IMR-90 (cell line): Measurements from ENCODE around the gene ADGRD1. TPM values are rescaled to one million over a fixed set of nuclear protein-coding genes. Genes with fewer than 3 reads are reported as not detected.

Experiments
- ATAC-seq: fragments of 200-7000 bp; cut with Tn5 transposase; 2 replicates; pipeline ENCODE4 v1.9.1; 2020; ENCODE audit warnings: low read depth, mild to moderate bottlenecking, moderate library complexity
- BruUV-seq: library from RNA; stranded (reverse); fragments of 400-500 nt; replicated peaks from 2 replicates; lab custom pipeline; 2021; lab: Mats Ljungman, UMichigan
- CTCF ChIA-PET: fragments of 300-600 bp; formaldehyde crosslinking; extraction: SDS; loops from one replicate; lab custom pipeline; 2021; ENCODE audit warnings: antibody characterized with exemption; lab: Yijun Ruan, JAX
- POLR2A ChIA-PET: fragments of 300-600 bp; sonication (Branson Sonifier 250); formaldehyde crosslinking; loops from one replicate; lab custom pipeline; 2022; ENCODE audit warnings: antibody characterized with exemption; ENCODE audit not compliant: unreplicated experiment; lab: Charles Lee
- DNase-seq: peaks from one replicate; pipeline ENCODE4 v3.0.0; 2013
- H2AFZ ChIP-seq: replicated peaks from 2 replicates; pipeline ENCODE3; 2013; ENCODE audit warnings: low read length, mild to moderate bottlenecking; ENCODE audit not compliant: poor library complexity
- H2AK5ac ChIP-seq: 2 replicates; pipeline ENCODE4 v1.6.1; 2013; ENCODE audit warnings: low read depth, low read length, inconsistent platforms
- H2AK9ac ChIP-seq: replicated peaks from 2 replicates; pipeline ENCODE3; 2013; ENCODE audit warnings: mild to moderate bottlenecking, low read depth, low read length, moderate library complexity; ENCODE audit not compliant: poor library complexity
- H2BK120ac ChIP-seq: 2 replicates; pipeline ENCODE4 v1.6.1; 2013; ENCODE audit warnings: low read depth, low read length, inconsistent platforms
- H2BK15ac ChIP-seq: 3 replicates; pipeline ENCODE4 v1.6.1; 2013; ENCODE audit warnings: low read depth, low read length, inconsistent platforms
- H2BK20ac ChIP-seq: 2 replicates; pipeline ENCODE4 v1.6.1; 2013; ENCODE audit warnings: low read depth, mild to moderate bottlenecking, inconsistent platforms, low read length, moderate library complexity
- H2BK5ac ChIP-seq: 2 replicates; pipeline ENCODE4 v1.6.1; 2013; ENCODE audit warnings: mild to moderate bottlenecking, low read depth, low read length, inconsistent platforms; ENCODE audit not compliant: poor library complexity, severe bottlenecking
- H3K14ac ChIP-seq: replicated peaks from 2 replicates; pipeline ENCODE4 v1.6.1; 2013; ENCODE audit warnings: low read depth, low read length, inconsistent platforms
- H3K18ac ChIP-seq: 2 replicates; pipeline ENCODE4 v1.6.1; 2013; ENCODE audit warnings: low read depth, low read length, control low read depth
- H3K23ac ChIP-seq: 2 replicates; pipeline ENCODE4 v1.6.1; 2013; ENCODE audit warnings: low read depth, low read length, inconsistent platforms
- H3K27ac ChIP-seq: 2 replicates; pipeline ENCODE4 v1.5.1; 2013; ENCODE audit warnings: mild to moderate bottlenecking, control low read depth, low read length; ENCODE audit not compliant: insufficient read depth
- H3K27me3 ChIP-seq: 2 replicates; pipeline ENCODE4 v1.6.1; 2013; ENCODE audit warnings: low read length; ENCODE audit not compliant: control insufficient read depth, insufficient read depth
- H3K36me3 ChIP-seq: 2 replicates; pipeline ENCODE4 v1.6.1; 2013; ENCODE audit warnings: low read length, mixed read lengths; ENCODE audit not compliant: control insufficient read depth, insufficient read depth
- H3K4ac ChIP-seq: 2 replicates; pipeline ENCODE4 v1.6.1; 2013; ENCODE audit warnings: low read depth, low read length, inconsistent platforms
- H3K4me1 ChIP-seq: 2 replicates; pipeline ENCODE4 v1.6.1; 2013; ENCODE audit warnings: low read length, mixed read lengths; ENCODE audit not compliant: control insufficient read depth, insufficient read depth
- H3K4me2 ChIP-seq: 2 replicates; pipeline ENCODE4 v1.6.1; 2013; ENCODE audit warnings: low read depth, mild to moderate bottlenecking, control low read depth, low read length, moderate library complexity
- H3K4me3 ChIP-seq: 2 replicates; pipeline ENCODE4 v1.5.1; 2013; ENCODE audit warnings: low read depth, mild to moderate bottlenecking, control low read depth, low read length, moderate library complexity; ENCODE audit not compliant: insufficient read depth
- H3K56ac ChIP-seq: 2 replicates; pipeline ENCODE4 v1.6.1; 2013; ENCODE audit warnings: low read length, inconsistent platforms; ENCODE audit not compliant: insufficient read depth; ENCODE audit errors: extremely low read depth
- H3K79me1 ChIP-seq, 2 experiments: 2 replicates each; pipeline ENCODE4 v1.6.1; 2013; ENCODE audit warnings: low read length in 2 of 2, inconsistent platforms in 1 of 2, low read depth in 1 of 2
- H3K9ac ChIP-seq: 2 replicates; pipeline ENCODE4 v1.6.1; 2013; ENCODE audit warnings: low read depth, low read length, control low read depth
- H3K9me1 ChIP-seq: 2 replicates; pipeline ENCODE4 v1.6.1; 2013; ENCODE audit warnings: low read length, inconsistent platforms; ENCODE audit not compliant: insufficient read depth
- H3K9me3 ChIP-seq: 2 replicates; pipeline ENCODE4 v1.6.1; 2013; ENCODE audit warnings: low read length; ENCODE audit not compliant: control insufficient read depth, insufficient read depth
- H4K20me1 ChIP-seq: 2 replicates; pipeline ENCODE4 v1.6.1; 2013; ENCODE audit warnings: low read length, inconsistent platforms; ENCODE audit not compliant: insufficient read depth
- H4K5ac ChIP-seq: 2 replicates; pipeline ENCODE4 v1.6.1; 2013; ENCODE audit warnings: mild to moderate bottlenecking, low read depth, low read length, control low read depth
- H4K8ac ChIP-seq, 2 experiments: 2 replicates each; pipeline ENCODE4 v1.6.1; 2013; ENCODE audit warnings: low read depth in 2 of 2, low read length in 2 of 2, control low read depth in 1 of 2, inconsistent platforms in 1 of 2
- H4K91ac ChIP-seq: 2 replicates; pipeline ENCODE4 v1.6.1; 2013; ENCODE audit warnings: low read depth, low read length, inconsistent platforms; ENCODE audit not compliant: insufficient read depth
- CEBPB ChIP-seq: IDR thresholded peaks from 2 replicates; pipeline ENCODE4 v1.6.1; 2012; ENCODE audit warnings: low read depth, low read length, improper control_type of control experiment
- FOS ChIP-seq: fragments of 150-350 bp; IDR thresholded peaks from 2 replicates; pipeline ENCODE4 v1.6.1; 2016; ENCODE audit warnings: low read depth, low read length
- MAFK ChIP-seq: IDR thresholded peaks from 2 replicates; pipeline ENCODE4 v1.6.1; 2012; ENCODE audit warnings: low read depth, low read length, improper control_type of control experiment
- NFE2L2 ChIP-seq: fragments of 150-350 bp; IDR thresholded peaks from 2 replicates; pipeline ENCODE4 v1.6.1; 2016; ENCODE audit warnings: low read depth, mild to moderate bottlenecking, low read length
- POLR2A ChIP-seq: IDR thresholded peaks from 2 replicates; pipeline ENCODE4 v1.6.1; 2012; ENCODE audit warnings: mild to moderate bottlenecking, low read depth, low read length
- WGBS, 2 experiments: methylation state at CpG; one replicate each; pipeline versions ENCODE4 v1.1.5 to v1.1.7; 2013; ENCODE audit warnings: missing lambda C conversion rate in 2 of 2; ENCODE audit not compliant: insufficient read length in 1 of 2; ENCODE audit errors: extremely low coverage in 2 of 2; 5-methylcytosine and 5-hydroxymethylcytosine counted together
- dilution Hi-C: fragments of 300-500 bp; cut with HindIII; formaldehyde crosslinking; loops from one replicate; pipeline ENCODE4 v1.14.3; 2018; ENCODE audit warnings: low sequenced_read_pairs; ENCODE audit not compliant: unreplicated experiment
- in situ Hi-C: fragments of 300-500 bp; cut with MboI; formaldehyde crosslinking; loops from 3 replicates; pipeline ENCODE4 v1.14.3; 2019; ENCODE audit warnings: low sequenced_read_pairs, inconsistent platforms, mixed read lengths
- intact Hi-C: fragments of 100-400 bp; cut with micrococcal nuclease; formaldehyde crosslinking; loops from 2 replicates; pipeline ENCODE4 v1.10.0; 2022
- polyA plus RNA-seq, 3 experiments: library from polyadenylated mRNA; depleted of rRNA; stranded (reverse); fragments of >200 nt; gene quantifications; 2 replicates each; pipeline ENCODE4 v1.2.3, GENCODE V29; 2012; ENCODE audit warnings: low replicate concordance in 1 of 3
- total RNA-seq: library from RNA; depleted of rRNA; stranded (reverse); fragments of >200 nt; gene quantifications from 2 replicates; pipeline ENCODE4 v1.2.3, GENCODE V29; 2012
- TF ChIP-seq, protein P1 (sequence below): fragments of 150-350 bp; IDR thresholded peaks from 2 replicates; pipeline ENCODE4 v1.6.1; 2016; ENCODE audit warnings: low read depth, mild to moderate bottlenecking, low read length, moderate library complexity, borderline replicate concordance

ADGRD1 gene
- total and polyA plus RNA-seq, 2 of the 4 experiments (the other 2 are of a cell fraction), result not detected

DNA sequence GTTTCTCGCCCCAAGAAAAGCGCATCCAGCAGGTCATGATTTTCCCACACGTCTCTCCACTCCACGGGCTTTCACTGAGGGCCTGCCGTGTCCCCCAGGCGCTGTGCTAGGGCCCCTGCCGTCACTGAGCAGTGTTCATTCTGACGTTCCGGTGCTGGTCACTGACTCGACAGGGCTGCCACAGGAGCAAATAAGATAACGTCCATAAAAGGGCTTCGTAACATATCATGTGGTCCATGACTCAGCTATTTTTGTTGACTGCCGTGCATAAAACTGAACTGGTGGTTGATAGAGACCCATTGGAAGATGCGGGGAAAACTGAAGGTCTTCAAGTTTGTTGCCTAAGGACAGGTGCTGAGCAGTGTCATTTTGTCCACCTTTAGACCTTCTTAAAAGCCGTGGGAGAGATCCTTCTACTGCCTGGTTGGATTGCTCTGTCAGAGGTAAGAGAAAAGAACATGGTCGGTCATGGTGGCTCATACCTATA is 46.3 kb downstream of the ADGRD1 start:
- H3K9ac ChIP-seq, result no peak overlapping the region
- H2BK15ac ChIP-seq, result no peak overlapping the region
- no peak overlapping the region for H2AK9ac ChIP-seq
- intact Hi-C loops, result no loop called here
- no peak overlapping the region for H3K4me2 ChIP-seq
- H2AK5ac ChIP-seq, result no peak overlapping the region
- no peak for ATAC-seq
- no peak overlapping the region for H3K4me3 ChIP-seq
- H4K91ac ChIP-seq, result no peak overlapping the region
- H3K79me1 ChIP-seq, result no peaks in the 10 kb centered on the region
- CTCF ChIA-PET, result no interaction called here
- no peak overlapping the region for H4K8ac ChIP-seq
- no peaks in the 10 kb centered on the region for H3K9me1 ChIP-seq
- no peak overlapping the region for H3K56ac ChIP-seq
- no peaks in the 10 kb centered on the region for H4K20me1 ChIP-seq
- no peak overlapping the region for H4K5ac ChIP-seq
- 67% methylated on average over 12 of the region's 16 CpGs; no CpG with 5 or more reads in 1 of the 2 experiments for WGBS, 2 experiments
- H3K23ac ChIP-seq, result no peak overlapping the region
- POLR2A ChIA-PET, result no interaction called here
- H3K27me3 ChIP-seq, result no peaks in the 10 kb centered on the region
- H2BK20ac ChIP-seq, result no peak overlapping the region
- H2AFZ ChIP-seq, result no peak overlapping the region
- DNase-seq, result no peak
- H3K18ac ChIP-seq, result no peak overlapping the region
- BruUV-seq, result no TSS peak
- no peak overlapping the region for H3K14ac ChIP-seq
- TF ChIP-seq CEBPB, result no peak
- TF ChIP-seq, protein P1, sequence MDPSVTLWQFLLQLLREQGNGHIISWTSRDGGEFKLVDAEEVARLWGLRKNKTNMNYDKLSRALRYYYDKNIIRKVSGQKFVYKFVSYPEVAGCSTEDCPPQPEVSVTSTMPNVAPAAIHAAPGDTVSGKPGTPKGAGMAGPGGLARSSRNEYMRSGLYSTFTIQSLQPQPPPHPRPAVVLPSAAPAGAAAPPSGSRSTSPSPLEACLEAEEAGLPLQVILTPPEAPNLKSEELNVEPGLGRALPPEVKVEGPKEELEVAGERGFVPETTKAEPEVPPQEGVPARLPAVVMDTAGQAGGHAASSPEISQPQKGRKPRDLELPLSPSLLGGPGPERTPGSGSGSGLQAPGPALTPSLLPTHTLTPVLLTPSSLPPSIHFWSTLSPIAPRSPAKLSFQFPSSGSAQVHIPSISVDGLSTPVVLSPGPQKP, result no peak
- 0 out of 2 replicates have a peak, but pooled peaks have one; percentile 4 for TF ChIP-seq MAFK
- peak; percentile 74 for TF ChIP-seq NFE2L2
- TF ChIP-seq POLR2A, result no peak
- no peak for TF ChIP-seq FOS
- no peak overlapping the region for H2BK120ac ChIP-seq
- no peaks in the 10 kb centered on the region for H3K36me3 ChIP-seq
- no peak overlapping the region for H2BK5ac ChIP-seq
- in situ Hi-C loops, result no loop called here
- dilution Hi-C loops, result no loop called here
- H3K27ac ChIP-seq, result no peak overlapping the region
- no peak overlapping the region for H3K4ac ChIP-seq
- H3K4me1 ChIP-seq, result no peaks in the 10 kb centered on the region
- H3K9me3 ChIP-seq, result peaks cover 23% of the 10 kb centered on the region
